Measurements from ENCODE around the gene RS1. TPM values are rescaled to one million over a fixed set of nuclear protein-coding genes. Genes with fewer than 3 reads are reported as not detected.

Gene RS1
- total and polyA plus RNA-seq, 2 of the 4 experiments (the other 2 are of a cell fraction) = not detected

DNA sequence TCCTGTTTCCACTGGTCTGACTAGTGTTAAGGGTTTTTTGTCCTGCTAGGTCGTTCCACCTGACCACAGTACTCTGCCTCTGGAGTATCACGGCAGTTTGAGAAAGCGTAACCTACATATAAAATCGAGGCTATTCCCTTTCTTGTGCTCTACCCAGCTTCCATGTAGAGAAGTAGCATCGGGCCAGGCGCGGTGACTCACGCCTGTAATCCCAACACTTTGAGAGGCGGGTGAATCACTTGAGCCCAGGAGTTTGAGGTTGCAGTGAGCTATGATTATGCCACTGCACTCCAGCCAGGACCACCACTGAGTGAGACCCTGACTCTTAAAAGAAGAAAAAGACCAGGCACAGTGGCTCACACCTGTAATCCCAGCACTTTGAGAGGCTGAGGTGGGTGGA is 43.0 kb upstream of the RS1 start:
- H2BK20ac ChIP-seq (ENCODE audit: low read depth, low read length) = no peak overlapping the region
- H3K4me1 ChIP-seq (ENCODE audit: control insufficient read depth, insufficient read depth, low read length) = no peaks in the 10 kb centered on the region
- no peaks in the 10 kb centered on the region for H3K36me3 ChIP-seq (ENCODE audit: control insufficient read depth, insufficient read depth, low read length)
- ChIA-PET POLR2A (ENCODE audit: unreplicated experiment) (no interaction called here), CTCF (no interaction called here)
- H4K91ac ChIP-seq (ENCODE audit: insufficient read depth, low read depth, low read length) = no peak overlapping the region
- H3K56ac ChIP-seq (ENCODE audit: extremely low read depth, insufficient read depth, low read length) = no peak overlapping the region
- no peak overlapping the region for H3K14ac ChIP-seq (replicated peaks; ENCODE audit: low read depth, low read length)
- H3K23ac ChIP-seq (ENCODE audit: low read depth, low read length) = no peak overlapping the region
- no peak overlapping the region for H3K4me3 ChIP-seq (ENCODE audit: insufficient read depth, low read depth, low read length)
- H3K9me3 ChIP-seq (ENCODE audit: control insufficient read depth, insufficient read depth, low read length) = no peaks in the 10 kb centered on the region
- H4K20me1 ChIP-seq (ENCODE audit: insufficient read depth, low read length) = no peaks in the 10 kb centered on the region
- no TSS peak for BruUV-seq (replicated peaks)
- H3K27me3 ChIP-seq (ENCODE audit: control insufficient read depth, insufficient read depth, low read length) = no peaks in the 10 kb centered on the region
- in situ Hi-C loops (cut with MboI; ENCODE audit: low sequenced_read_pairs) (no loop called here), dilution Hi-C loops (cut with HindIII; ENCODE audit: low sequenced_read_pairs, unreplicated experiment) (no loop called here), intact Hi-C loops (cut with micrococcal nuclease) (no loop called here)
- no peaks in the 10 kb centered on the region for H3K79me1 ChIP-seq (ENCODE audit: low read depth in 1 of 2, low read length in 2 of 2)
- H2BK15ac ChIP-seq (ENCODE audit: low read depth, low read length) = no peak overlapping the region
- no peak overlapping the region for H2AK9ac ChIP-seq (replicated peaks; ENCODE audit: low read depth, low read length, poor library complexity)
- no peak overlapping the region for H3K18ac ChIP-seq (ENCODE audit: low read depth, low read length)
- H4K5ac ChIP-seq (ENCODE audit: low read depth, low read length) = no peak overlapping the region
- no peak overlapping the region for H3K9ac ChIP-seq (ENCODE audit: low read depth, low read length)
- no peak overlapping the region for H3K4ac ChIP-seq (ENCODE audit: low read depth, low read length)
- ATAC-seq (ENCODE audit: low read depth) (no peak), DNase-seq (no peak)
- H3K27ac ChIP-seq (ENCODE audit: insufficient read depth, low read length) = no peak overlapping the region
- no peak overlapping the region for H4K8ac ChIP-seq (ENCODE audit: low read depth in 2 of 2, low read length in 2 of 2)
- WGBS, 2 experiments (ENCODE audit: extremely low coverage in 2 of 2, insufficient read length in 1 of 2) = no CpG with 5 or more reads among the region's 9 CpGs
- no peak overlapping the region for H2BK5ac ChIP-seq (ENCODE audit: low read depth, low read length, poor library complexity, severe bottlenecking)
- no peaks in the 10 kb centered on the region for H3K9me1 ChIP-seq (ENCODE audit: insufficient read depth, low read length)
- no peak overlapping the region for H2AK5ac ChIP-seq (ENCODE audit: low read depth, low read length)
- no peak for TF ChIP-seq BHLHE40 (IDR thresholded peaks at IDR 0.05; ENCODE audit: low read depth, low read length)
- no peak for TF ChIP-seq MXI1 (IDR thresholded peaks at IDR 0.05; ENCODE audit: borderline replicate concordance, low read depth, low read length)
- TF ChIP-seq SMC3 (IDR thresholded peaks at IDR 0.05; ENCODE audit: low read depth, low read length) = no peak
- TF ChIP-seq, protein P1, sequence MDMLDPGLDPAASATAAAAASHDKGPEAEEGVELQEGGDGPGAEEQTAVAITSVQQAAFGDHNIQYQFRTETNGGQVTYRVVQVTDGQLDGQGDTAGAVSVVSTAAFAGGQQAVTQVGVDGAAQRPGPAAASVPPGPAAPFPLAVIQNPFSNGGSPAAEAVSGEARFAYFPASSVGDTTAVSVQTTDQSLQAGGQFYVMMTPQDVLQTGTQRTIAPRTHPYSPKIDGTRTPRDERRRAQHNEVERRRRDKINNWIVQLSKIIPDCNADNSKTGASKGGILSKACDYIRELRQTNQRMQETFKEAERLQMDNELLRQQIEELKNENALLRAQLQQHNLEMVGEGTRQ (IDR thresholded peaks at IDR 0.05; ENCODE audit: low read depth, low read length) = no peak
- no peak for TF ChIP-seq RFX5 (IDR thresholded peaks at IDR 0.05; ENCODE audit: low read depth, low read length)
- TF ChIP-seq FOS (IDR thresholded peaks at IDR 0.05; ENCODE audit: low read depth, low read length) = no peak
- TF ChIP-seq, protein P2, sequence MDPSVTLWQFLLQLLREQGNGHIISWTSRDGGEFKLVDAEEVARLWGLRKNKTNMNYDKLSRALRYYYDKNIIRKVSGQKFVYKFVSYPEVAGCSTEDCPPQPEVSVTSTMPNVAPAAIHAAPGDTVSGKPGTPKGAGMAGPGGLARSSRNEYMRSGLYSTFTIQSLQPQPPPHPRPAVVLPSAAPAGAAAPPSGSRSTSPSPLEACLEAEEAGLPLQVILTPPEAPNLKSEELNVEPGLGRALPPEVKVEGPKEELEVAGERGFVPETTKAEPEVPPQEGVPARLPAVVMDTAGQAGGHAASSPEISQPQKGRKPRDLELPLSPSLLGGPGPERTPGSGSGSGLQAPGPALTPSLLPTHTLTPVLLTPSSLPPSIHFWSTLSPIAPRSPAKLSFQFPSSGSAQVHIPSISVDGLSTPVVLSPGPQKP (IDR thresholded peaks at IDR 0.05; ENCODE audit: borderline replicate concordance, low read depth, low read length) = no peak
- TF ChIP-seq RAD21 (IDR thresholded peaks at IDR 0.05; ENCODE audit: low read length) = no peak
- no peak overlapping the region for H2BK120ac ChIP-seq (ENCODE audit: low read depth, low read length)
- no peak overlapping the region for H3K4me2 ChIP-seq (ENCODE audit: low read depth, low read length)
- no peak overlapping the region for H2AFZ ChIP-seq (replicated peaks; ENCODE audit: low read length, poor library complexity)

Measured in IMR-90 (cell line).